Measurements from ENCODE around the gene RACGAP1. TPM values are rescaled to one million over a fixed set of nuclear protein-coding genes. Genes with fewer than 3 reads are reported as not detected.

RACGAP1 gene
- total and polyA plus RNA-seq, 2 experiments from 2014 or later, result 19.0 to 52.8 TPM

DNA sequence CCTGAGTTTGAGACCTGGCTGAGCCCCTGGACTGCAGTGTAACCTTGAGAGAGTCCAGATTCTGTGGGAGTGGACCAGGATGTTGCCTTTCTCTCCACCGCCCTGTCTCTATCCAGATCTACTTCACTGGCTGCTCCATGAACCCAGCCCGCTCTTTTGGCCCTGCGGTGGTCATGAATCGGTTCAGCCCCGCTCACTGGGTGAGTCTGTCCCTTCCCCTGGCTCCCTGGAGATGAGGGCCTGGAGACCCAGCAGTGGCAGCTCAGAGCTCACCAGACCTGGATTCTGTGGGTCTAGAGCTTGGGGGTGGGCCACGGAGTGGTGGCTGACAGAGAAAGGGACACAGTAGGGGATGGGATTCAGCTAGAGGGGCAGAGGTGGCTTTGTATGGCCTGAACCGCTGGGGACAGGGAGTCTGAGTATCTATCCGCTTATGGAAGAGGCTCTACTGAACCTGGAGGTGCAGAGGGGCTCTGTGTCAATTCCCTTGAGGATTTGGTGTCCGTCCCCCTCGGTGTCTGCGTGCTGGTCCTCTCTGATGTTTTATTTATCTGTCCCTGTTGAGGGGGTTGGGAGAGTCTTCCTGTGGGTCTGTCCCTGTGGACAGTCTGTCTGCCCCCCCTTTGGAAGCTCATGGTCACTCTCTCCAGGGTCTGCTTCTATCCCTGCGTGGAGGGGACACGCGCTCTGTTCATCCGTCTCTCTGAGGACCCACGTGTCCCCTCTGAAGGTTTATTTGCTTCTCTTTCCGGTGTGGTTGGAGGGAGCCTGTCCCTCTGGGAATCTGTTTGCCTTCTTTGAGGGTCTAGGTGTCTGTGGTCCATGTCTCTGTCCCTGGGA lies 61.1 kb downstream of the RACGAP1 start:
- no peak overlapping the region for H2AFZ ChIP-seq
- H3K27me3 ChIP-seq (ENCODE audit: insufficient read depth), result peaks cover 54% of the 10 kb centered on the region
- no peaks in the 10 kb centered on the region; the same call in 1 of the 2 replicates for H3K36me3 ChIP-seq (ENCODE audit: insufficient read depth)
- H3K79me2 ChIP-seq (replicated peaks; ENCODE audit: insufficient read depth), result no peaks in the 10 kb centered on the region
- DNase-seq (ENCODE audit: low spot score) (no peak), ATAC-seq (no peak)
- Mint-ChIP-seq H3K9me3 (peaks cover 6% of the 10 kb centered on the region; the same call in 2 of the 3 replicates), H3K4me3 (no peak overlapping the region), H3K4me1 (peaks cover 24% of the 10 kb centered on the region), H3K27ac (no peak overlapping the region), H3K36me3 (ENCODE audit: low read depth) (peaks cover 5% of the 10 kb centered on the region; the same call in 1 of the 3 replicates), H3K27me3 (ENCODE audit: insufficient read depth, low read depth, poor library complexity) (peaks cover 42% of the 10 kb centered on the region)
- no peaks in the 10 kb centered on the region for H3K9me2 ChIP-seq (ENCODE audit: insufficient read depth)
- no peak overlapping the region for H3K4me3 ChIP-seq
- H3K4me1 ChIP-seq (ENCODE audit: insufficient read depth), result peaks cover 15% of the 10 kb centered on the region
- H4K20me1 ChIP-seq (replicated peaks; ENCODE audit: insufficient read depth), result no peaks in the 10 kb centered on the region
- H3F3A ChIP-seq (replicated peaks; ENCODE audit: low read depth), result no peaks in the 10 kb centered on the region
- H3K27ac ChIP-seq (ENCODE audit: low read depth), result no peak overlapping the region
- TF ChIP-seq NANOG (IDR thresholded peaks at IDR 0.05; ENCODE audit: borderline replicate concordance) (no peak), STAT1 (IDR thresholded peaks at IDR 0.05; ENCODE audit: unreplicated experiment) (no peak), EZH2phosphoT487 (IDR thresholded peaks at IDR 0.05; ENCODE audit: unreplicated experiment) (no peak), POLR2AphosphoS5 (IDR thresholded peaks at IDR 0.05; ENCODE audit: low read depth) (no peak), ZNF331 (CRISPR knock-in tag; IDR thresholded peaks at IDR 0.05; ENCODE audit: low read depth) (no peak), CREB1 (CRISPR knock-in tag; IDR thresholded peaks at IDR 0.05; ENCODE audit: low read depth) (no peak), JUNB (IDR thresholded peaks at IDR 0.05; ENCODE audit: unreplicated experiment) (no peak), ZNF462 (CRISPR knock-in tag; IDR thresholded peaks at IDR 0.05) (no peak), ZNF114 (CRISPR knock-in tag; IDR thresholded peaks at IDR 0.05) (no peak), CTCF (conservative IDR thresholded peaks at IDR 0.05; ENCODE audit: low read depth in 2 of 2) (no peak)
- TF ChIP-seq, protein P1, sequence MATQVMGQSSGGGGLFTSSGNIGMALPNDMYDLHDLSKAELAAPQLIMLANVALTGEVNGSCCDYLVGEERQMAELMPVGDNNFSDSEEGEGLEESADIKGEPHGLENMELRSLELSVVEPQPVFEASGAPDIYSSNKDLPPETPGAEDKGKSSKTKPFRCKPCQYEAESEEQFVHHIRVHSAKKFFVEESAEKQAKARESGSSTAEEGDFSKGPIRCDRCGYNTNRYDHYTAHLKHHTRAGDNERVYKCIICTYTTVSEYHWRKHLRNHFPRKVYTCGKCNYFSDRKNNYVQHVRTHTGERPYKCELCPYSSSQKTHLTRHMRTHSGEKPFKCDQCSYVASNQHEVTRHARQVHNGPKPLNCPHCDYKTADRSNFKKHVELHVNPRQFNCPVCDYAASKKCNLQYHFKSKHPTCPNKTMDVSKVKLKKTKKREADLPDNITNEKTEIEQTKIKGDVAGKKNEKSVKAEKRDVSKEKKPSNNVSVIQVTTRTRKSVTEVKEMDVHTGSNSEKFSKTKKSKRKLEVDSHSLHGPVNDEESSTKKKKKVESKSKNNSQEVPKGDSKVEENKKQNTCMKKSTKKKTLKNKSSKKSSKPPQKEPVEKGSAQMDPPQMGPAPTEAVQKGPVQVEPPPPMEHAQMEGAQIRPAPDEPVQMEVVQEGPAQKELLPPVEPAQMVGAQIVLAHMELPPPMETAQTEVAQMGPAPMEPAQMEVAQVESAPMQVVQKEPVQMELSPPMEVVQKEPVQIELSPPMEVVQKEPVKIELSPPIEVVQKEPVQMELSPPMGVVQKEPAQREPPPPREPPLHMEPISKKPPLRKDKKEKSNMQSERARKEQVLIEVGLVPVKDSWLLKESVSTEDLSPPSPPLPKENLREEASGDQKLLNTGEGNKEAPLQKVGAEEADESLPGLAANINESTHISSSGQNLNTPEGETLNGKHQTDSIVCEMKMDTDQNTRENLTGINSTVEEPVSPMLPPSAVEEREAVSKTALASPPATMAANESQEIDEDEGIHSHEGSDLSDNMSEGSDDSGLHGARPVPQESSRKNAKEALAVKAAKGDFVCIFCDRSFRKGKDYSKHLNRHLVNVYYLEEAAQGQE (IDR thresholded peaks at IDR 0.05; ENCODE audit: unreplicated experiment), result no peak
- TF ChIP-seq, protein P2, sequence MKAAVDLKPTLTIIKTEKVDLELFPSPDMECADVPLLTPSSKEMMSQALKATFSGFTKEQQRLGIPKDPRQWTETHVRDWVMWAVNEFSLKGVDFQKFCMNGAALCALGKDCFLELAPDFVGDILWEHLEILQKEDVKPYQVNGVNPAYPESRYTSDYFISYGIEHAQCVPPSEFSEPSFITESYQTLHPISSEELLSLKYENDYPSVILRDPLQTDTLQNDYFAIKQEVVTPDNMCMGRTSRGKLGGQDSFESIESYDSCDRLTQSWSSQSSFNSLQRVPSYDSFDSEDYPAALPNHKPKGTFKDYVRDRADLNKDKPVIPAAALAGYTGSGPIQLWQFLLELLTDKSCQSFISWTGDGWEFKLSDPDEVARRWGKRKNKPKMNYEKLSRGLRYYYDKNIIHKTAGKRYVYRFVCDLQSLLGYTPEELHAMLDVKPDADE (IDR thresholded peaks at IDR 0.05), result no peak
- no peak overlapping the region for H3K4me2 ChIP-seq

Measured in GM23338 (cell line).